Esophagus muscularis mucosa (tissue), 4 donors: ENCODE results near the gene SNCG. TPM values are rescaled to one million over a fixed set of nuclear protein-coding genes. Genes with fewer than 3 reads are reported as not detected.

ENCODE experiments used
- DNase-seq: peaks from one replicate; pipeline ENCODE4 v3.0.0-alpha.2; 2017; ENCODE audit errors: extremely low spot score
- H3K27ac ChIP-seq, 4 donors: fragments of 200-600 bp; sonication (generic); replicated peaks in 1 of 4; 1 replicate in 3 of 4; 2 replicates in 1 of 4; pipeline ENCODE4 v1.5.1; 2016 to 2019; ENCODE audit warnings: mild to moderate bottlenecking in 1 of 4
- H3K27me3 ChIP-seq, 4 donors: fragments of 200-600 bp; sonication (generic); one replicate each; pipeline versions ENCODE4 v1.5.1 to v1.6.0; 2016 to 2019
- H3K36me3 ChIP-seq, 4 donors: fragments of 200-600 bp; sonication (generic); one replicate each; pipeline ENCODE4 v1.5.1; 2016 to 2019
- H3K4me1 ChIP-seq, 4 donors: fragments of 200-600 bp; sonication (generic); one replicate each; pipeline ENCODE4 v1.5.1; 2016 to 2019
- H3K4me3 ChIP-seq, 4 donors: fragments of 200-600 bp; sonication (generic); 1 replicate in 2 of 4; 2 replicates in 2 of 4; pipeline ENCODE4 v1.5.1; 2016 to 2019; ENCODE audit warnings: mild to moderate bottlenecking in 4 of 4, moderate library complexity in 1 of 4
- H3K9me3 ChIP-seq, 4 donors: fragments of 200-600 bp; sonication (generic); 1 replicate in 3 of 4; 2 replicates in 1 of 4; pipeline ENCODE4 v1.5.1; 2016 to 2019
- EP300 ChIP-seq: sonication (generic); formaldehyde crosslinking; IDR thresholded peaks from one replicate; pipeline ENCODE4 v1.6.1; 2017; ENCODE audit warnings: antibody characterized with exemption
- POLR2A ChIP-seq: fragments of 450-650 bp; IDR thresholded peaks from one replicate; pipeline ENCODE4 v1.6.1; 2017; ENCODE audit warnings: antibody characterized with exemption, moderate library complexity, mild to moderate bottlenecking, low read depth
- POLR2AphosphoS5 ChIP-seq, 2 donors: sonication (generic); formaldehyde crosslinking; IDR thresholded peaks; one replicate each; pipeline ENCODE4 v1.6.1; 2017; ENCODE audit warnings: antibody characterized with exemption in 2 of 2
- WGBS: methylation state at CpG from one replicate; pipeline ENCODE4 v1.1.5; 2018; 5-methylcytosine and 5-hydroxymethylcytosine counted together
- intact Hi-C: fragments of 100-400 bp; cut with DNase I; formaldehyde crosslinking; loops from one replicate; pipeline ENCODE4 v1.15.1; 2023
- total RNA-seq, 4 donors: library from RNA; depleted of rRNA; stranded (reverse); fragments of >200 nt; gene quantifications; one replicate each; pipeline versions ENCODE4 v1.1.0 to v1.2.1, GENCODE V29; 2016
- TF ChIP-seq, protein P1 (sequence below), 3 experiments: fragments of 200-600 bp in 2 of 3; fragments of 450-650 bp in 1 of 3; sonication (generic) in 2 of 3; IDR thresholded peaks; one replicate each; pipeline ENCODE4 v1.5.1; 2017 to 2019; ENCODE audit warnings: antibody characterized with exemption in 3 of 3, mild to moderate bottlenecking in 2 of 3, moderate library complexity in 1 of 3

The SNCG gene
- 10 to 100 TPM; 13.3 to 41.6 (median 30.6) TPM for total RNA-seq

DNA sequence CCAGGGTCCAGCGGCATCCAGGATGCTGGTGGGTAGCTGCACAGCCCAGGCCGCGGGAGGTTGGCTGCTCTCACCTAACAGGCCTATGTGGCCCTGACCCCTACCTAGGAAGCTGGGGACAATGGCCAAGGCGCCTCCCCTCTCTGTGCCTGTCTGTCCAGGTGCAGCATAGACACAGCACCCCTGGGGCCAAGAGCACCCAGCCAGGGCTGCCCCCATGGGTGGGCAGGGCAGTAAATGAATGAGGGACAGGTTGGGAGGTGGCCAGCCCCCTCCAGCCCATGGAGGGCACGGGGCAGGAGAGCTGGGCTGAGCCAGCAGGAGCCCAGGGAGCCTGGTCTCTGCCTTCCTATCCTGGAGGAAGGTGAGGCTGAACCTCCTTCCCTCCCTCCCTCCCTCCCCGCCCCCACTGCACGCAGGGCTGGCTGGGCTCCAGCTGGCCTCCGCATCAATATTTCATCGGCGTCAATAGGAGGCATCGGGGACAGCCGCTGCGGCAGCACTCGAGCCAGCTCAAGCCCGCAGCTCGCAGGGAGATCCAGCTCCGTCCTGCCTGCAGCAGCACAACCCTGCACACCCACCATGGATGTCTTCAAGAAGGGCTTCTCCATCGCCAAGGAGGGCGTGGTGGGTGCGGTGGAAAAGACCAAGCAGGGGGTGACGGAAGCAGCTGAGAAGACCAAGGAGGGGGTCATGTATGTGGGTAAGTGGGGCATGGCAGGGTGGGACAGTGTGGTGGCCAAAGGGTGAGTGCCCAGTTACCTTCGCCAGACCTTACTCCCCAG lies at the start of gene SNCG:
SNCG (plus strand) TSS at position 484 of the 785 bp plus-strand sequence; CDS start at position 583, 99 bp downstream.
- no peak for DNase-seq

DNA sequence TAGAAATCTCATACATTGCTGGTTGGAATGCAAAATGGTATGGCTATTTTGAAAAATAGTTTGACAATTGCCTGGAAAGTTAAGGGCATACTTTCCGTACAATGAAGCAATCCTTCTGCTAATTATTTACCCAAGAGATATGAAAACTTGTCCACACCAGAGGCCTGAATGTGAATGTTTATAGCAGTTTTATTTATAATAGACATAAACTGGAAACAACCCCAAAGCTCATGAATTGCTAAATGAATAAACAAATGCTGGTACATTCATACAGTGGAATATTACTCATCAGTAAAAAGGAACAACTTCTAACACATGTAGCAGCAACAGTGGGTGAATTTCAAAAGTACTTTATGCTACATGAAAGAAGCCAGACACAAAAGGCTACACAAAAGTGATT lies 43.7 kb upstream of the SNCG start:
- Histone ChIP-seq H3K4me1 (peaks cover 0 to 12% (median 9%) of the 10 kb centered on the region in 4 donors), H3K27me3 (no peaks in the 10 kb centered on the region), H3K9me3 (no peaks in the 10 kb centered on the region), H3K27ac (no peak overlapping the region), H3K36me3 (peaks cover 10 to 75% (median 13%) of the 10 kb centered on the region in 4 donors), H3K4me3 (no peak overlapping the region)
- DNase-seq, result no peak
- 86% methylated on average over 1 of the region's 1 CpG for whole genome bisulfite sequencing
- TF ChIP-seq, protein P1, sequence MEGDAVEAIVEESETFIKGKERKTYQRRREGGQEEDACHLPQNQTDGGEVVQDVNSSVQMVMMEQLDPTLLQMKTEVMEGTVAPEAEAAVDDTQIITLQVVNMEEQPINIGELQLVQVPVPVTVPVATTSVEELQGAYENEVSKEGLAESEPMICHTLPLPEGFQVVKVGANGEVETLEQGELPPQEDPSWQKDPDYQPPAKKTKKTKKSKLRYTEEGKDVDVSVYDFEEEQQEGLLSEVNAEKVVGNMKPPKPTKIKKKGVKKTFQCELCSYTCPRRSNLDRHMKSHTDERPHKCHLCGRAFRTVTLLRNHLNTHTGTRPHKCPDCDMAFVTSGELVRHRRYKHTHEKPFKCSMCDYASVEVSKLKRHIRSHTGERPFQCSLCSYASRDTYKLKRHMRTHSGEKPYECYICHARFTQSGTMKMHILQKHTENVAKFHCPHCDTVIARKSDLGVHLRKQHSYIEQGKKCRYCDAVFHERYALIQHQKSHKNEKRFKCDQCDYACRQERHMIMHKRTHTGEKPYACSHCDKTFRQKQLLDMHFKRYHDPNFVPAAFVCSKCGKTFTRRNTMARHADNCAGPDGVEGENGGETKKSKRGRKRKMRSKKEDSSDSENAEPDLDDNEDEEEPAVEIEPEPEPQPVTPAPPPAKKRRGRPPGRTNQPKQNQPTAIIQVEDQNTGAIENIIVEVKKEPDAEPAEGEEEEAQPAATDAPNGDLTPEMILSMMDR (IDR thresholded peaks at IDR 0.05), result no peak
- no peak for TF ChIP-seq POLR2AphosphoS5 (IDR thresholded peaks at IDR 0.05)
- no peak for TF ChIP-seq POLR2A
- TF ChIP-seq EP300, result no peak
- intact Hi-C loops, result no loop called here

More for the DNA sequence above, at the start of gene SNCG:
- no peaks in the 10 kb centered on the region for H3K36me3 ChIP-seq
- no peaks in the 10 kb centered on the region for H3K9me3 ChIP-seq
- intact Hi-C loops, result no loop called here
- H3K4me1 ChIP-seq, result peaks cover 46 to 79% (median 64%) of the 10 kb centered on the region in 4 donors
- WGBS, result 42% methylated on average over 12 of the region's 22 CpGs
- peak within 1 kb of the TSS; percentile 65 to 82 (median 75) for H3K27ac ChIP-seq
- no peaks in the 10 kb centered on the region for H3K27me3 ChIP-seq
- TF ChIP-seq POLR2AphosphoS5 (IDR thresholded peaks at IDR 0.05), result no peak
- no peak for TF ChIP-seq EP300
- TF ChIP-seq, protein P1 (IDR thresholded peaks at IDR 0.05), result no peak
- TF ChIP-seq POLR2A, result no peak
- peak within 1 kb of the TSS; percentile 43 to 55 (median 43) for H3K4me3 ChIP-seq

DNA sequence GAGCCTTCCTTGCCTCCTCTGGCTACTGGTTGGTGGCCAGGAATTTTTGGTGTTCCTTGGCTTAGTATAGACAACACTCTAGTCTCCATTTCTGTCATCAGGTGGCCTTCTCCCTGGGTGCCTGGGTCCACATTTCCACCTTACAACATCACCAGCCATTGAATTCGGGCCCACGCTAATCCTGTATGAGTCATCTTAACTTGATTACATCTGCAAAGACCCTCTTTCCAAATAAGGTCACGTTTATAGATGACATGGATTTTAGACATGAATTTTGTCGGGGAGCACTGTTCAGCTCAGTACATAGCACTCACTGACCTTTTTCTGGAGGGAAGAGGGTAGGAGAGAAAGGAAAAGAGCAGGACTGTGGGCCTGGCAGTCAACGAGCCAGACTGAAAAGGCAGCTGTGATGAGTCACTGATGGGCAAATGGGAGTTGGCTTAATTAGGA lies 40.4 kb upstream of the SNCG start:
- Histone ChIP-seq H3K9me3 (no peaks in the 10 kb centered on the region), H3K4me1 (peaks cover 0 to 23% (median 13%) of the 10 kb centered on the region in 4 donors), H3K27me3 (no peaks in the 10 kb centered on the region), H3K4me3 (no peak overlapping the region), H3K27ac (peak overlapping the region; percentile 46 to 68 (median 63)), H3K36me3 (peaks cover 16 to 91% (median 38%) of the 10 kb centered on the region in 4 donors)
- intact Hi-C loops, result no loop called here
- peak; percentile 47 for DNase-seq
- TF ChIP-seq POLR2A (no peak), POLR2AphosphoS5 (IDR thresholded peaks at IDR 0.05) (no peak), EP300 (no peak)
- TF ChIP-seq, protein P1 (IDR thresholded peaks at IDR 0.05), result no peak
- 58% methylated on average over 5 of the region's 5 CpGs for WGBS

DNA sequence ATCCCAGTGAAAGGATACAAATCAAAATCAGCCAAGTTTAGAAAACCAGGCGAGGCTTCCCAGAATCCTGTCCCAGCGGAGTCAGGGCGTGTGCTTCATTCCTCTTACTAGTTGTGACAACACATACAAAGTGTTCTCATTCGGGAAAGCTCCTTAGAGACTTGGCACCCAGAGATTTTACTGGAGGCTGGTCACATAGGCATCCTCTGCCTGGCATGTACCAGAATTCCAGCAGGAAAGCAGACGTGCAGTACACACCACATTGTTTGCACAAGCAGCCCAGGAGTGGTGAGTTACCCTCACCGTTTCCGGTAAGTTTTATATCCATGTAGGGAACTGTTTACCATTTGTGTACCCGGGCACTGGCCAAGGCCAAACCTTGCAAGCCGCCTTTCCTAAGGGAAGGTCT lies 35.8 kb upstream of the SNCG start:
- peaks cover 2 to 39% (median 23%) of the 10 kb centered on the region in 4 donors for H3K4me1 ChIP-seq
- H3K4me3 ChIP-seq, result no peak overlapping the region
- 73% methylated on average over 9 of the region's 9 CpGs for WGBS
- H3K27ac ChIP-seq, result peak overlapping the region; percentile 53 to 72 (median 62)
- no peaks in the 10 kb centered on the region for H3K9me3 ChIP-seq
- no peaks in the 10 kb centered on the region for H3K27me3 ChIP-seq
- intact Hi-C loops, result no loop called here
- TF ChIP-seq POLR2A (no peak), POLR2AphosphoS5 (IDR thresholded peaks at IDR 0.05) (peak in 1 of 2 donors; percentile 29), EP300 (peak; percentile 70)
- peaks cover 6 to 69% (median 36%) of the 10 kb centered on the region in 4 donors for H3K36me3 ChIP-seq
- no peak for DNase-seq
